Keratinocyte (primary cell): ENCODE measurements around the gene SEZ6. TPM values are rescaled to one million over a fixed set of nuclear protein-coding genes. Genes with fewer than 3 reads are reported as not detected.

ENCODE experiments used
- DNase-seq: peaks from one replicate; pipeline ENCODE4 v3.0.0-alpha.2; 2011; ENCODE audit warnings: low read depth, missing footprints, low spot score
- FAIRE-seq: peaks from 2 replicates; lab custom pipeline; 2011; peaks lifted over from hg19 to GRCh38; lab: Jason Lieb, UNC
- H2AFZ ChIP-seq: 2 replicates; pipeline ENCODE4 v1.6.0; 2012; ENCODE audit warnings: low read length, control low read depth, inconsistent platforms; ENCODE audit not compliant: control insufficient read depth
- H3K27ac ChIP-seq: 2 replicates; pipeline ENCODE4 v1.5.1; 2011; ENCODE audit warnings: low read length; ENCODE audit not compliant: control insufficient read depth, insufficient read depth
- H3K27me3 ChIP-seq: 3 replicates; pipeline ENCODE4 v1.6.0; 2011; ENCODE audit warnings: low read length; ENCODE audit not compliant: control insufficient read depth, insufficient read depth; ENCODE audit errors: extremely low read depth
- H3K36me3 ChIP-seq, 2 experiments: 2 replicates in 1 of 2; 3 replicates in 1 of 2; pipeline ENCODE4 v1.5.1; 2011; ENCODE audit warnings: low read length in 2 of 2, mild to moderate bottlenecking in 1 of 2; ENCODE audit not compliant: control insufficient read depth in 2 of 2, insufficient read depth in 2 of 2; ENCODE audit errors: extremely low read depth in 1 of 2
- H3K4me1 ChIP-seq: 3 replicates; pipeline ENCODE4 v1.5.1; 2011; ENCODE audit warnings: low read length; ENCODE audit not compliant: control insufficient read depth, insufficient read depth; ENCODE audit errors: extremely low read depth
- H3K4me2 ChIP-seq: 3 replicates; pipeline ENCODE4 v1.6.0; 2011; ENCODE audit warnings: low read depth, low read length; ENCODE audit not compliant: control insufficient read depth, insufficient read depth; ENCODE audit errors: extremely low read depth
- H3K4me3 ChIP-seq, 3 experiments: fragments of 200-600 bp in 1 of 3; sonication (generic) in 1 of 3; 2 replicates in 2 of 3; 3 replicates in 1 of 3; pipeline ENCODE4 v1.5.1; 2011 to 2016; ENCODE audit warnings: low read length in 3 of 3, mild to moderate bottlenecking in 3 of 3, control low read depth in 2 of 3, inconsistent platforms in 1 of 3, low read depth in 1 of 3, mixed read lengths in 1 of 3, mixed run types in 1 of 3, moderate library complexity in 1 of 3; ENCODE audit not compliant: control insufficient read depth in 2 of 3, insufficient read depth in 2 of 3; ENCODE audit errors: extremely low read depth in 1 of 3
- H3K79me2 ChIP-seq: 2 replicates; pipeline ENCODE4 v1.6.0; 2012; ENCODE audit warnings: low read length; ENCODE audit not compliant: control insufficient read depth, insufficient read depth
- H3K9ac ChIP-seq: 3 replicates; pipeline ENCODE4 v1.6.0; 2011; ENCODE audit warnings: low read length; ENCODE audit not compliant: control insufficient read depth, insufficient read depth; ENCODE audit errors: extremely low read depth
- H3K9me1 ChIP-seq: 3 replicates; pipeline ENCODE4 v1.6.0; 2011; ENCODE audit warnings: low read length; ENCODE audit not compliant: control insufficient read depth, insufficient read depth; ENCODE audit errors: extremely low read depth
- H3K9me3 ChIP-seq: 2 replicates; pipeline ENCODE4 v1.5.1; 2012; ENCODE audit warnings: low read depth, low read length; ENCODE audit not compliant: control insufficient read depth
- H4K20me1 ChIP-seq: 3 replicates; pipeline ENCODE4 v1.6.0; 2011; ENCODE audit warnings: low read length; ENCODE audit not compliant: control insufficient read depth, insufficient read depth; ENCODE audit errors: extremely low read depth
- EZH2 ChIP-seq: IDR thresholded peaks from one replicate; pipeline ENCODE4 v1.6.1; 2012; ENCODE audit warnings: inconsistent platforms, mild to moderate bottlenecking, low read length, moderate library complexity
- dilution Hi-C: fragments of 300-500 bp; cut with MboI; formaldehyde crosslinking; loops from one replicate; pipeline ENCODE4 v1.7.0; 2020; ENCODE audit warnings: low sequenced_read_pairs; ENCODE audit not compliant: extremely low pct_ligation_motif_present
- polyA plus RNA-seq, 5 experiments: library from polyadenylated mRNA; depleted of rRNA in 3 of 5; stranded (reverse) in 3 of 5; stranded (forward) in 1 of 5; unstranded in 1 of 5; fragments of >200 nt; gene quantifications; 1 replicate in 1 of 5; 2 replicates in 3 of 5; 3 replicates in 1 of 5; pipeline versions ENCODE4 v1.2.1 to v1.2.3, GENCODE V29; 2011 to 2012; ENCODE audit warnings: missing spikeins in 2 of 5, low read depth in 1 of 5, low replicate concordance in 1 of 5
- TF ChIP-seq, protein P1 (sequence below), 3 experiments: IDR thresholded peaks in 1 of 3; conservative IDR thresholded peaks in 1 of 3; optimal IDR thresholded peaks in 1 of 3; 2 replicates in 2 of 3; 3 replicates in 1 of 3; pipeline versions ENCODE3 to v1.5.1; 2011; ENCODE audit warnings: low read length in 3 of 3, mild to moderate bottlenecking in 3 of 3, moderate library complexity in 2 of 3, control low read depth in 1 of 3, inconsistent platforms in 1 of 3; ENCODE audit not compliant: insufficient read depth in 2 of 3; ENCODE audit errors: extremely low read depth in 1 of 3

Gene SEZ6
- polyA plus RNA-seq, 1 donor (not counting 4 experiments of a cell fraction or from before 2014, with no cell fraction given) = not detected

DNA sequence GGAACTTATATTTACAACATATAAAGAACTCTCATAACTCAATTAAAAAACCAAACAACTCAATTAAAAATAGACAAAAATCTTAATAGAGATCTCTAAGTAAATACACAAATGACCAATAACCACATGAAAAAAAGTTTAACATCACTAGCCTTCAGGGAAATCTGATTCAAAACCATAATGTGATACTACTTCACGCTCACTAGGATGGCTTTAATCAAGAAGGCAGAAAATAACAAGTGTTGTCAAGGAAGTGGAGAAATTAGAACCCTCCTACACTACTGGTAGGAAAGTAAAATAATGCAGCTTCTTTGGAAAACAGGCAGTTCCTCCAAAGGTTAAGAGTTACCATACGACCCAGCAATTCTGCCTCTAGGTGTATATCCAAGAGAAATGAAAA is 62.9 kb downstream of the SEZ6 start:
- H3K4me1 ChIP-seq = peaks cover 32% of the 10 kb centered on the region
- no peak overlapping the region for H3K4me3 ChIP-seq
- no peak overlapping the region for H3K4me2 ChIP-seq
- H3K9ac ChIP-seq = no peak overlapping the region
- no peak for DNase-seq
- H3K36me3 ChIP-seq = peaks cover 9 to 11% of the 10 kb centered on the region in 2 experiments
- no peak for FAIRE-seq
- no peak overlapping the region for H3K27ac ChIP-seq
- H3K27me3 ChIP-seq = no peaks in the 10 kb centered on the region
- no peak overlapping the region for H2AFZ ChIP-seq
- H3K9me3 ChIP-seq = no peaks in the 10 kb centered on the region
- H3K9me1 ChIP-seq = no peaks in the 10 kb centered on the region
- peaks cover 4% of the 10 kb centered on the region for H4K20me1 ChIP-seq
- peaks cover 92% of the 10 kb centered on the region for H3K79me2 ChIP-seq
- TF ChIP-seq, protein P1, sequence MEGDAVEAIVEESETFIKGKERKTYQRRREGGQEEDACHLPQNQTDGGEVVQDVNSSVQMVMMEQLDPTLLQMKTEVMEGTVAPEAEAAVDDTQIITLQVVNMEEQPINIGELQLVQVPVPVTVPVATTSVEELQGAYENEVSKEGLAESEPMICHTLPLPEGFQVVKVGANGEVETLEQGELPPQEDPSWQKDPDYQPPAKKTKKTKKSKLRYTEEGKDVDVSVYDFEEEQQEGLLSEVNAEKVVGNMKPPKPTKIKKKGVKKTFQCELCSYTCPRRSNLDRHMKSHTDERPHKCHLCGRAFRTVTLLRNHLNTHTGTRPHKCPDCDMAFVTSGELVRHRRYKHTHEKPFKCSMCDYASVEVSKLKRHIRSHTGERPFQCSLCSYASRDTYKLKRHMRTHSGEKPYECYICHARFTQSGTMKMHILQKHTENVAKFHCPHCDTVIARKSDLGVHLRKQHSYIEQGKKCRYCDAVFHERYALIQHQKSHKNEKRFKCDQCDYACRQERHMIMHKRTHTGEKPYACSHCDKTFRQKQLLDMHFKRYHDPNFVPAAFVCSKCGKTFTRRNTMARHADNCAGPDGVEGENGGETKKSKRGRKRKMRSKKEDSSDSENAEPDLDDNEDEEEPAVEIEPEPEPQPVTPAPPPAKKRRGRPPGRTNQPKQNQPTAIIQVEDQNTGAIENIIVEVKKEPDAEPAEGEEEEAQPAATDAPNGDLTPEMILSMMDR (optimal IDR thresholded peaks at IDR 0.05 in 1 of 3, IDR thresholded peaks at IDR 0.05 in 1 of 3, conservative IDR thresholded peaks at IDR 0.05 in 1 of 3; ENCODE audit: extremely low read depth in 1 of 3, insufficient read depth in 2 of 3, low read length in 3 of 3) = no peak
- TF ChIP-seq EZH2 = no peak
- dilution Hi-C loops = no loop called here

DNA sequence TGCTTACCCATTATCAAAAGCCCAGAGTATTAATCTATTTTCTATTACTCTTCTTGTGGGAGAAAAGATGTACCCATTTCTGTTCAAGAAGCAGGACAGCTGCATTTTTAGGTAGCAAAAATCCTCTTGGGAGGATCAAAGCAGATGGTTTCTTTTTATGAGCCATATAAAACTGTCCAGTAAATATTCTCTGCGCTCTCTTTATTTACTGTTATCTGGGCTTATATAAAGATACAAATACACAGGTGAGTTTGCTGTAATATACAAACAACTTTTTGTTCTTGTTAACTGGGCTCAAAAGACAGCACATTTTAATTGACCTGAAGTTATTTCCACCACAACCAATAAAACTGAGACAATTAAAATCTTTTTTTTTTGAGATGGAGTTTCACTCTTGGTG is 64.6 kb downstream of the SEZ6 start:
- Histone ChIP-seq H3K4me3 (no peak overlapping the region), H4K20me1 (peaks cover 4% of the 10 kb centered on the region), H3K27me3 (no peaks in the 10 kb centered on the region), H2AFZ (no peak overlapping the region), H3K36me3 (peaks cover 5 to 9% of the 10 kb centered on the region in 2 experiments), H3K9me1 (no peaks in the 10 kb centered on the region), H3K4me1 (peaks cover 15% of the 10 kb centered on the region), H3K9ac (no peak overlapping the region), H3K27ac (no peak overlapping the region), H3K4me2 (no peak overlapping the region), H3K79me2 (peaks cover 92% of the 10 kb centered on the region), H3K9me3 (no peaks in the 10 kb centered on the region)
- TF ChIP-seq EZH2 = no peak
- TF ChIP-seq, protein P1 (optimal IDR thresholded peaks at IDR 0.05 in 1 of 3, IDR thresholded peaks at IDR 0.05 in 1 of 3, conservative IDR thresholded peaks at IDR 0.05 in 1 of 3; ENCODE audit: extremely low read depth in 1 of 3, insufficient read depth in 2 of 3, low read length in 3 of 3) = no peak
- no peak for DNase-seq
- dilution Hi-C loops = no loop called here
- FAIRE-seq = no peak
